ENCODE measurements around the gene USP19. TPM values are rescaled to one million over a fixed set of nuclear protein-coding genes. Genes with fewer than 3 reads are reported as not detected.

USP19 gene
- total RNA-seq, 2 experiments from 2014 or later = 58.3 to 68.6 TPM

DNA sequence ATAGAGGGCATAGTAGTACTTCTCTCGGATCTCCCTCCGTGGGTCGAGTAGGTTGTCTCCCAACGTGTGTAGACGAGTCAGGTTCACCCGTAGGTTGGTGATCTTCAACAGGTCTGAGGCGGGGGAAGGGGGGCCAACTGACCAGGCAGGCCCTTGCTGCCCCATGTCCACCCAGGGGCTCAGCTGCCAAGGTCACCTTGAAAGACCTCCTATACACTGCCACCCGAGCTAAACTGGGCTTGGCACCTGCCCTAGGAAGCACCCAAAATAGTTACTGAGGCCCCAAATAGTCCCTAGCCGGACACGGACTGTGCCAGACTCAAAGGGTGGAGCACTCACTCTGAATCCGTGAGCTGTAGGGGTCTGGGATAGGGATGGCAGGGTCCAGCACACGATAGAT is 10.4 kb upstream of the USP19 start:
- ATAC-seq (no peak), DNase-seq (no peak)
- Mint-ChIP-seq H3K27me3 (peaks cover 3% of the 10 kb centered on the region), H3K27ac (no peak overlapping the region), H3K4me1 (no peaks in the 10 kb centered on the region), H3K9me3 (ENCODE audit: low read depth) (no peaks in the 10 kb centered on the region), H3K36me3 (no peaks in the 10 kb centered on the region), H3K4me3 (no peak overlapping the region)
- CTCF ChIA-PET = no interaction called here

DNA sequence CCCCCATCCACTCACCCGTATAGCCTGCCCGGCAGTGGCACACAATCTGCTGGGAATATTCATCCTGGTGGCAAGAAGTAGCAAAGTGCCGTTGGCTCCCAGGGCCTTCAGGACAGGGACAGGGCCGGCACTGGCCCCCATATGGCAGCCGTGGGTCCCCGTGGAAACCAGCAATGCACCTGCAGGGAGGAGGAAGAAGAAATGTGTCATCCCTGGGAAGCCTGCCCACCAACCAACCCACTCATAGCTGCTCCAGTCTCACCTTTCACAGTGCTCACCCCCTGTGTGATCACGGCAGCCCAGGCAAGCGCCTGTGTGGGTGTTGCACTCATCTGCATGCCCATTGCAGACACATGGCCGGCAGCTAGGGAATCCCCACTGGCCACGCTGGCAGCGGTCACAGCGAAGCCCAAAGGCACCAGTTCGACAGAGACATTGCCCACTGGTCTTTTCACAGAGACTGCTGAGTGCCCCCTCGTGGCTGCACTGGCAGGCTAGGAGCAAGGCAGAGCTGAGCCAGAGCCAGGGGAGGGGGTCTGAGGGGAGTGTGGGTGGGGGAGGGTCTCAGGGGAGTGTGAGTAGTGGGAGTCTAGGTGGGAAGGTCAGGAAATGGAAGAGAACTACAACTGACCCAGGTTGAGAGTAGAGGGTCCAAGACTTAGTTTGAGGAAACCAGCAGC is 4.5 kb upstream of the USP19 start:
- Mint-ChIP-seq H3K36me3 (no peaks in the 10 kb centered on the region), H3K9me3 (ENCODE audit: low read depth) (no peaks in the 10 kb centered on the region), H3K27me3 (no peaks in the 10 kb centered on the region), H3K27ac (no peak overlapping the region), H3K4me3 (no peak overlapping the region), H3K4me1 (peaks cover 7% of the 10 kb centered on the region)
- ATAC-seq (no peak), DNase-seq (no peak)
- CTCF ChIA-PET = no interaction called here

DNA sequence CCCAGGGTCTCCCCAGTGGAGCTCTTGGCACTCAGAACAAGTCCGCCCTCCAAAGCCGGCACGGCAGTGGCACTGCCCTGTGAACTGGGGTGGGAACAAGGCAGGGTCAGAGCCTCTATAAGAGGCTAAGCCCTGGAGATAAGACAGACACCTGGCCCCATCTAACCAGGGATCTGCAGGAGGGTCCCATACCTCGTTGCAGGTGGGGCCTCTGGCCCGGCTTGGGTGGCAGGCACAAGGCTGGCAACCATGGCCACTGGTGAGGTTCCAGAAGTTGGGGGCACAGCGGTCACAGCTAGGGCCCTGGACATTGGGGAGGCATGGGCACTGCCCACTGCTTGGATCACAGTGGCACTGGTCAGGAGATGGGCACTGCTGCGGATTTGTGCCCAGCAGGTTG is 3.6 kb upstream of the USP19 start:
- Mint-ChIP-seq H3K9me3 (ENCODE audit: low read depth) (no peaks in the 10 kb centered on the region), H3K27ac (no peak overlapping the region), H3K4me1 (peaks cover 14% of the 10 kb centered on the region), H3K27me3 (no peaks in the 10 kb centered on the region), H3K36me3 (no peaks in the 10 kb centered on the region), H3K4me3 (no peak overlapping the region)
- ATAC-seq (no peak), DNase-seq (no peak)
- CTCF ChIA-PET = no interaction called here

DNA sequence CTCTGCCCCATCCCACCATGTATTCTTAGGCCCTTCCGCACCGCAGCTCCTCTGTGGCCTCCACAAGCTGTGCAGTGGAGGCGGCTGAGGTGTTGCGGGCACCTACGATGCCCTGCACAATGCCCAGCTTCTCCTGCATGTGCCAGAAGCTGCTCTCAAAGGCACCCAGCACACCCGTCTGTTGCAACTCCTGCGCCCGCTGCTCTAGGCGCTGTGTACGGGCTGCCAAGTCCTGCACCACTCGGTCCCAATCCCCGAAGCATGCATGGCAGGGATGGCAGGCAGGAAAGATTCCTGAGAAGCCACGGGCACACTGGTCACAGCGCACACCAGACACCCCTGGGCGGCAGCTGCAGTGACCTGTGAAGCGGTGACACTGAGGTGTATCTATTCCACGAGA is 3.1 kb upstream of the USP19 start:
- CTCF ChIA-PET = interaction anchor here (0.8 kb wide), 1 partner anchor 136 kb away, joined by 3 read pairs; no protein-coding TSS in a partner anchor
- no peak overlapping the region for H3K4me3 Mint-ChIP-seq
- peaks cover 20% of the 10 kb centered on the region for H3K4me1 Mint-ChIP-seq
- H3K27ac Mint-ChIP-seq = no peak overlapping the region
- DNase-seq (no peak), ATAC-seq (no peak)
- H3K9me3 Mint-ChIP-seq (ENCODE audit: low read depth) = no peaks in the 10 kb centered on the region
- no peaks in the 10 kb centered on the region for H3K27me3 Mint-ChIP-seq
- no peaks in the 10 kb centered on the region for H3K36me3 Mint-ChIP-seq

DNA sequence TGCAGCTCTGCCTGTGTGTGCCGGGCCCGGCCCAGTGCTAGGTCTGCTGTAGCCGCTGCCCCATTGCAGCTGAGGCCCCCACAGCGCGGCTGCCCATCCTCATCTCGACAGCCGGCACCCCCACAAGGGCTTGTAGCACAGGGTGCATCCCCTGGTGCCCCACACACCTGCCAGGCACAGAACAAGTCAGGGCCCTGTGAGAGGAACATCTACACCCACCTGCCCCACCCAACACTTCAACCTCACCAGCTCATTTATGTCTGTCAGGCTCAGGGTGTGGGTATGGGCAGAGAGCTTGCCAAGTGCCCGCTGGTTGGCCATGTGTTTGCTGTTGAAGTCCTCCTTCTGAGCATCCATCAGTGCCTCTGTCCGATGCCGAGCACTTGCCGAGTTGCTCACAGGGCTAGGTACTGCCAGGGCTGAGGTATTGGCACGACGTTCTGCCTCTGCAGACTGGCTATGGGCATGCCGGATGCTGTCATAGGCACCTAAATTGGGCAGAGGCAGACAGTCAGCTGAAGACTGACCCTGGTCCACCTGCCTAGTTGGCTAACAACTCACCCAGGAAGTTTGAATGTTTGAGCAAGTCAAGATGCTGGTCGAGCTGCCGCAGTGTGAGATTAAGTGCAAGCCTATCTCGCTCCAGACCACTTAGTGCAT is 2.4 kb upstream of the USP19 start:
- no peak for ATAC-seq
- H3K27ac Mint-ChIP-seq = no peak overlapping the region
- CTCF ChIA-PET = interaction anchor here (0.8 kb wide), 1 partner anchor 135 kb away, joined by 3 read pairs; no protein-coding TSS in a partner anchor
- H3K9me3 Mint-ChIP-seq (ENCODE audit: low read depth) = no peaks in the 10 kb centered on the region
- H3K4me3 Mint-ChIP-seq = no peak overlapping the region
- H3K36me3 Mint-ChIP-seq = peaks cover under 1% of the 10 kb centered on the region
- no peaks in the 10 kb centered on the region for H3K27me3 Mint-ChIP-seq
- peaks cover 20% of the 10 kb centered on the region for H3K4me1 Mint-ChIP-seq
- no peak for DNase-seq

DNA sequence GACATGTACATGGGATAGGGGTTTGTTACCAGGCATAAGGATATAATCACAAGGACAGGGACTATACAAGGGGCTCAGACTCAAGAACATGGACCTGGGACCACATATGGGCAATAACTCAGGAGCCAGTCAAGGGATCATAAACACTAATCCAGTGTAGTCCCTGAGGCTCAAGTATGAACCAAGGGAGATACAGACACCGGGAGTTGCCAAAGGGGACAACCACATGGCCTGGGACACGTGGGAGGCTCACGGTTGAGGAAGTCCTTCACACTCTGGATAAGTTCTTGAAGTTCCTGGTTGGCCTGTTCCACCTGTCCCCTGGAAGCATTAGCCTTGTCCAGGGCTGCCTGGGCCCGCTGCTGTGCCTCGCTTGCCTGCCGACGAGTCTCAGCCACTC is 1.8 kb upstream of the USP19 start:
- no peak overlapping the region for H3K27ac Mint-ChIP-seq
- CTCF ChIA-PET = interaction anchor here (1.1 kb wide), 1 partner anchor 36 kb away, joined by 3 read pairs; no protein-coding TSS in a partner anchor
- H3K9me3 Mint-ChIP-seq (ENCODE audit: low read depth) = no peaks in the 10 kb centered on the region
- peaks cover 6% of the 10 kb centered on the region for H3K36me3 Mint-ChIP-seq
- DNase-seq (no peak), ATAC-seq (no peak)
- no peak overlapping the region for H3K4me3 Mint-ChIP-seq
- H3K27me3 Mint-ChIP-seq = no peaks in the 10 kb centered on the region
- H3K4me1 Mint-ChIP-seq = peaks cover 23% of the 10 kb centered on the region

DNA sequence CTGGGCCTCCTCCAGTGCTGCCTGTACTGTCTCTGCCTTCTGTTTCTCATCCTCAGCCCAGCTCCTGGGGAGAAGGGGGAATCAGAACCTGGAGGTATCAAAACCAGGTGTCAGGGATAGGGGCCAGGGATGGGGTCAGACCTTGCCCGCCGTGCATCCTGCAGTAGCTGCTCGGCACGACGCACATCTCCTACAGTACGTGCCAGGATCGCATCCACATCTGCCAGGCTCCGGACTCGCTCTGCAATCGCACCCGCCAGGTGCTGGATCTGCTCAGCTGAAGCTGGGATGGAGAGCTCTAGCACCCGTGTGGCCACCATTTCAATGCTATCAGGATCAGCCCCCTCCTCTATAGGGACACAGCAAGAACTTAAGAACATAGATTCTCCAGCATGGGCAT is 1.4 kb upstream of the USP19 start:
- ATAC-seq = no peak
- Mint-ChIP-seq H3K9me3 (ENCODE audit: low read depth) (no peaks in the 10 kb centered on the region), H3K4me3 (no peak overlapping the region), H3K36me3 (peaks cover 9% of the 10 kb centered on the region), H3K4me1 (peaks cover 23% of the 10 kb centered on the region), H3K27me3 (no peaks in the 10 kb centered on the region), H3K27ac (peak overlapping the region; percentile 89)
- CTCF ChIA-PET = interaction anchor here (1.1 to 1.7 kb wide), 2 partner anchors 31 to 36 kb away, joined by 3 to 4 read pairs; no protein-coding TSS in a partner anchor
- no peak for DNase-seq

DNA sequence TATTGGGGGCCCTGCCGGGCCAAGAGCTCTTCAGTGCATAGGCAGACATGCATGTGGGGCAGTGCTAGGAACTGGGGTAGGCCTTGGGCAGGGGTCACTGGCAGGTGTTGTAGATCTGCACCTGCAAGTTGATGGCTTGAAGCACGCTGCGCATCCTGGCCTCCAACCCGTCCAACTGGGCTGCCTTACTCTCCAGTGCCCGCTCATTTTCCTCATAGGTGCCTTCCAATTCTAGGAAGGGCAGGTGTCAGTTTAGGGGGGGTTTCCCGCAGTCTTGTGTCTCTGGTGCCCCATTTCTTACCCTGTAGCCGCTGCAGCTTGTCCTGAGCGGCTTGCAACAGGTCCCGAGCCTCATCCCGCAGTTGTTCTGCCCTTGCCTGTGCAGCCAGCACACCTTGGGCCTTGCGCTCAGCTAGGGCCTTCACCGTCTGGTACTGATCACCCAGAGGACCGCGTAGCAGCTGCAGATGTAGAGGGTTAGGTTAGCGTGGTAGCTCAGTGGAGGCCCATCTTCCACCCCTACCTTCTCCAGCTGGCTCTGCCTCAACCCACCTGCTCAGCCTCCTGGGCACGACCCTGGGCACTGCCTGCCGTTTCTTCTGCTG is 611 bp upstream of the USP19 start:
- Mint-ChIP-seq H3K9me3 (ENCODE audit: low read depth) (no peaks in the 10 kb centered on the region), H3K27ac (peak overlapping the region; percentile 89), H3K4me1 (peaks cover 23% of the 10 kb centered on the region), H3K27me3 (no peaks in the 10 kb centered on the region), H3K4me3 (peak overlapping the region; percentile 91), H3K36me3 (peaks cover 13% of the 10 kb centered on the region)
- DNase-seq (no peak), ATAC-seq (no peak)
- CTCF ChIA-PET = interaction anchor here (0.6 to 4.5 kb wide), 10 partner anchors 16 to 512 kb away, joined by 3 to 25 read pairs (median 4); partner anchors contain the start of genes QRICH1, UQCRC1 and WDR6

DNA sequence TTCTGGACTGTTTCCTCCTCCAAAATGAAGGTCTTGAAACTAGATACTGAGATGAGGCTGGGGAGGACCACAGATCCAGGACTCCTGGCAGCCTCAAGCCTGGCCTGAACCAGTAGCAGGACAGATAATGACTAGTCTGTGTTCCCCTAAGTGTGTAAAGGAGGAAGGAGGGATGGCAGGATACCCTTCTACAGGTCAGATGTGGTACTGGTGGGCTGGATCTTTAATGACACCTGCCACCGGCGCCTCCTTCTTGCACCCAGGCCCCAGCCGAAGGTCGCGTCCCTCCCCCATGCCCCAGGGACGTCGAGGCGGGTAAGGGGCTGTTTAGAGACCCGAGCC is 556 bp downstream of the USP19 start:
- Mint-ChIP-seq H3K9me3 (ENCODE audit: low read depth) (no peaks in the 10 kb centered on the region), H3K36me3 (peaks cover 22% of the 10 kb centered on the region), H3K27me3 (no peaks in the 10 kb centered on the region), H3K4me3 (peak overlapping the region; percentile 91), H3K4me1 (peaks cover 23% of the 10 kb centered on the region), H3K27ac (peak overlapping the region; percentile 89)
- CTCF ChIA-PET = interaction anchor here (0.8 to 4.5 kb wide), 7 partner anchors 15 to 511 kb away, joined by 3 to 25 read pairs (median 5); partner anchors contain the start of genes QRICH1, UQCRC1 and USP4
- DNase-seq (no peak), ATAC-seq (peak; percentile 21)

DNA sequence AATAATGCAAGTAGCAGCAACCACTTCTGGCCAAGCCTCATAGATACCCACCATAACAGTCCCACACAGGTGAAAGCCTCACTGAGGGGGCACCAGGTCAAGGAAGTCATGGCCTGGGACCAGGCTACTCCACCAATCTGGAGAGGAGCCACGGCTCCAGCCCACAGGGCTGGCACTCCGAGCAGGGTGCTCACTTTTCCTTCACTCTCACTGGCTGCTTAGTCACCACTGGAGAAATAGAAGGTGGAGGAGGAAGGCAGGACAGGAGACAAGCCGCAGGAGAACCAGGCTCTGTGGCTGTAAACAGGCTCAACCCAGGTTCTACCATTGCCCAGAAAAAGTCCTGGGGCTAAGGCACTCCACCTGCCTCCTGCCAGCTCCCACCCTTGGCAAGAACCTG is 1.2 kb downstream of the USP19 start:
- Mint-ChIP-seq H3K4me1 (peaks cover 23% of the 10 kb centered on the region), H3K9me3 (ENCODE audit: low read depth) (no peaks in the 10 kb centered on the region), H3K36me3 (peaks cover 22% of the 10 kb centered on the region), H3K27ac (peak overlapping the region; percentile 89), H3K4me3 (peak overlapping the region; percentile 91), H3K27me3 (no peaks in the 10 kb centered on the region)
- CTCF ChIA-PET = interaction anchor here (0.5 to 4.5 kb wide), 3 partner anchors 26 to 771 kb away, joined by 3 to 25 read pairs (median 5); partner anchors contain the start of gene QRICH1
- ATAC-seq (no peak), DNase-seq (no peak)

DNA sequence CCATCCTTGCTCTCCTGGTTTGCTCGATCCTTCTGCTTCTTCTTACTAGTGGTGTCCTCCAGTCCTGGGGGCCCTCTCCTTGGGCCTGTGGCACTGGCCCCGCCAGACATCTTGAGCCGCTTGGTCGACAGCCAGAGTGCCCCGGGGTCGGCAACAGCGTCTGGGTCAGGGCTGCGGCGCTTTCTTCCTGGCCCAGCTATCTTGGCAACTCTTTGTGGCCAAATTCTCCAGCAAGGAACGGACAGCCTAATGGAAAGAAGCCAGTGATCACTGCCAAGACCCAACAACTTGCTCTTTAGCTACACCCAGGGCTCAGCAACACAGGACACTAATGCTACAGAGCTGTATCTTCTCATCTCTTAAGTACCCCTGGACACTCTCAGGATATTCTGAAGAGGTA is 1.6 kb downstream of the USP19 start:
- Mint-ChIP-seq H3K36me3 (peaks cover 22% of the 10 kb centered on the region), H3K4me1 (peaks cover 23% of the 10 kb centered on the region), H3K27ac (no peak overlapping the region), H3K4me3 (peak overlapping the region; percentile 91), H3K9me3 (ENCODE audit: low read depth) (no peaks in the 10 kb centered on the region), H3K27me3 (no peaks in the 10 kb centered on the region)
- no peak for ATAC-seq
- no peak for DNase-seq
- CTCF ChIA-PET = interaction anchor here (0.5 to 4.5 kb wide), 3 partner anchors 14 to 771 kb away, joined by 3 to 25 read pairs (median 5); partner anchors contain the start of genes QARS1 and QRICH1

DNA sequence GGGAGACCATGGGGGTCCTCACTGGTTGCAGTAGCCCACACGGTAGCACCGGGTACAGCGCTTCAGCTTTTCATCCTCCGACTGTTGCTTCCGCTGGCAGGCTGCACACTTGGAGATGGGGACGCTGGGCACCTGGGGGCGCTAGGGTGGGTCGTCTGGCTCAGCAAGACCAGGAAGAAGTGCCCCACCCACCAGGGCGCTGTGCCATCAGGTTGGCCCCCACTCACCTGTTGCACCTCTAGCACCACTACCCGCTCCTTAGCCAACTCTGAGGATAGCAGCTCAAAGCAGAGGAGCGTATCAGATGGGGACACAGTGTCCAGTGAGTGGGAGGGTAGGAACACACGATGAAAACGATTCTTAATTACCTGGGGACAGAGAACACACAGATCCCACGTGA is 8.4 kb downstream of the USP19 start:
- DNase-seq (no peak), ATAC-seq (no peak)
- CTCF ChIA-PET = no interaction called here
- Mint-ChIP-seq H3K27ac (no peak overlapping the region), H3K4me3 (no peak overlapping the region), H3K27me3 (no peaks in the 10 kb centered on the region), H3K4me1 (no peaks in the 10 kb centered on the region), H3K36me3 (peaks cover 26% of the 10 kb centered on the region), H3K9me3 (ENCODE audit: low read depth) (no peaks in the 10 kb centered on the region)

DNA sequence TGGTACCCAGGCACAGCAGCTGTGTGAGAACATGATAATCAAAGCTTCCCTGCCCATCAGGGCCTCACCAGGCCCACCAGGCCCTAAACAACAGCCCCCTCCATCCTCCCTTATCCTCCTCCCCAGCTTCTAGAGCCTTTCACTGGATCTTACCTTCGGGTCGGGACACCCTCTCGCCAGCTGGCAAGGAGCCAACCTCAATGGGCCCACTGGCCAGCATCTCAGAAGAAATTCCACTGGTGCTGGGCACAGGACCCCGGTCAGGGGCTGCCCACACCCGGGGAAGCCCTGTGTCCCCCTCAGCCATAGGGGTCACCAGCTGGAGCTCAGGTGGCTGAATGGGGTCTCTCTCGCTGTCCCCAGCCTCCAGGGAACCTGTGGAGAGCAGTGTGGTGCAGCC is 9.3 kb downstream of the USP19 start:
- ATAC-seq = no peak
- CTCF ChIA-PET = interaction anchor here (1.3 kb wide), 1 partner anchor 17 kb away, joined by 3 read pairs; the partner anchor contains the start of gene QRICH1
- Mint-ChIP-seq H3K27me3 (no peaks in the 10 kb centered on the region), H3K4me1 (no peaks in the 10 kb centered on the region), H3K9me3 (ENCODE audit: low read depth) (no peaks in the 10 kb centered on the region), H3K36me3 (peaks cover 22% of the 10 kb centered on the region), H3K4me3 (no peak overlapping the region), H3K27ac (no peak overlapping the region)
- DNase-seq = no peak

All from activated CD8-positive, alpha-beta memory T cell treated with anti-CD3 and anti-CD28 coated beads, Interleukin-2, amount 10 ng/mL, durations not matched to agents 7 days and 5 days (primary cell).